ENCODE measurements around the gene CDH23. TPM values are rescaled to one million over a fixed set of nuclear protein-coding genes. Genes with fewer than 3 reads are reported as not detected.

CDH23 gene
- total and polyA plus RNA-seq, 2 experiments from 2014 or later, result 0.08 TPM; not detected in 1

- WGBS, 2 experiments (ENCODE audit: low coverage in 1 of 2, low lambda C conversion rate in 2 of 2, missing lambda C conversion rate in 2 of 2), result 68 to 71% methylated on average over 6 of the region's 6 CpGs
- Histone ChIP-seq H3K36me3 (ENCODE audit: low read depth) (no peaks in the 10 kb centered on the region), H3K9me3 (ENCODE audit: low read depth) (no peaks in the 10 kb centered on the region), H2AFZ (no peak overlapping the region), H3K4me2 (ENCODE audit: unreplicated experiment) (no peak overlapping the region), H3F3A (ENCODE audit: insufficient read depth) (no peaks in the 10 kb centered on the region), H3K27ac (no peak overlapping the region), H3K9me2 (ENCODE audit: insufficient read depth) (no peaks in the 10 kb centered on the region), H4K20me1 (ENCODE audit: insufficient read depth) (no peaks in the 10 kb centered on the region), H3K4me3 (no peak overlapping the region), H3K27me3 (replicated peaks; ENCODE audit: insufficient read depth) (no peaks in the 10 kb centered on the region), H3K4me1 (ENCODE audit: insufficient read depth) (peaks cover 8% of the 10 kb centered on the region; the same call in 1 of the 2 replicates), H3K79me2 (ENCODE audit: insufficient read depth) (no peaks in the 10 kb centered on the region), H3K9ac (no peak overlapping the region)
- in situ Hi-C loops (cut with MboI), result no loop called here
- DNase-seq, result no peak
- TF ChIP-seq EZH2phosphoT487 (IDR thresholded peaks at IDR 0.05; ENCODE audit: insufficient read depth, low read depth) (no peak), EZH2 (IDR thresholded peaks at IDR 0.05; ENCODE audit: insufficient read depth, poor library complexity, severe bottlenecking) (no peak)
These were observed 324.6 kb downstream of the CDH23 start for GRCh38 chr10:71721313-71721712.

- WGBS, 2 experiments (ENCODE audit: low coverage in 1 of 2, low lambda C conversion rate in 2 of 2, missing lambda C conversion rate in 2 of 2), result 6 to 8% methylated on average over 1 of the region's 1 CpG
- TF ChIP-seq EZH2 (IDR thresholded peaks at IDR 0.05; ENCODE audit: insufficient read depth, poor library complexity, severe bottlenecking), result no peak
- no peak for TF ChIP-seq EZH2phosphoT487 (IDR thresholded peaks at IDR 0.05; ENCODE audit: insufficient read depth, low read depth)
- H3K4me2 ChIP-seq (ENCODE audit: unreplicated experiment), result no peak overlapping the region
- H3K27me3 ChIP-seq (replicated peaks; ENCODE audit: insufficient read depth), result no peaks in the 10 kb centered on the region
- H3F3A ChIP-seq (ENCODE audit: insufficient read depth), result no peaks in the 10 kb centered on the region
- no peak overlapping the region for H3K4me3 ChIP-seq
- no peaks in the 10 kb centered on the region for H4K20me1 ChIP-seq (ENCODE audit: insufficient read depth)
- no peaks in the 10 kb centered on the region for H3K9me2 ChIP-seq (ENCODE audit: insufficient read depth)
- H3K4me1 ChIP-seq (ENCODE audit: insufficient read depth), result peaks cover 11% of the 10 kb centered on the region; the same call in 1 of the 2 replicates
- H3K9me3 ChIP-seq (ENCODE audit: low read depth), result no peaks in the 10 kb centered on the region
- no peak for DNase-seq
- no peaks in the 10 kb centered on the region for H3K79me2 ChIP-seq (ENCODE audit: insufficient read depth)
- H3K27ac ChIP-seq, result no peak overlapping the region
- no peaks in the 10 kb centered on the region for H3K36me3 ChIP-seq (ENCODE audit: low read depth)
- in situ Hi-C loops (cut with MboI), result no loop called here
- H2AFZ ChIP-seq, result no peak overlapping the region
- H3K9ac ChIP-seq, result no peak overlapping the region
These were observed 326.1 kb downstream of the CDH23 start for GRCh38 chr10:71722849-71723248.

GRCh38 chr10:71723311-71723710 lies 326.6 kb downstream of the CDH23 start:
- H3K9me3 ChIP-seq (ENCODE audit: low read depth), result no peaks in the 10 kb centered on the region
- in situ Hi-C loops (cut with MboI), result no loop called here
- H3K4me2 ChIP-seq (ENCODE audit: unreplicated experiment), result no peak overlapping the region
- H4K20me1 ChIP-seq (ENCODE audit: insufficient read depth), result no peaks in the 10 kb centered on the region
- no peak overlapping the region for H3K4me3 ChIP-seq
- H2AFZ ChIP-seq, result no peak overlapping the region
- H3K9me2 ChIP-seq (ENCODE audit: insufficient read depth), result no peaks in the 10 kb centered on the region
- H3K79me2 ChIP-seq (ENCODE audit: insufficient read depth), result no peaks in the 10 kb centered on the region
- WGBS, 2 experiments (ENCODE audit: low coverage in 1 of 2, low lambda C conversion rate in 2 of 2, missing lambda C conversion rate in 2 of 2), result 83 to 84% methylated on average over 11 of the region's 11 CpGs
- no peak overlapping the region for H3K27ac ChIP-seq
- H3K9ac ChIP-seq, result no peak overlapping the region
- DNase-seq, result no peak
- H3K36me3 ChIP-seq (ENCODE audit: low read depth), result no peaks in the 10 kb centered on the region
- H3K27me3 ChIP-seq (replicated peaks; ENCODE audit: insufficient read depth), result no peaks in the 10 kb centered on the region
- no peaks in the 10 kb centered on the region for H3F3A ChIP-seq (ENCODE audit: insufficient read depth)
- TF ChIP-seq EZH2phosphoT487 (IDR thresholded peaks at IDR 0.05; ENCODE audit: insufficient read depth, low read depth) (no peak), EZH2 (IDR thresholded peaks at IDR 0.05; ENCODE audit: insufficient read depth, poor library complexity, severe bottlenecking) (no peak)
- H3K4me1 ChIP-seq (ENCODE audit: insufficient read depth), result peaks cover 16% of the 10 kb centered on the region; the same call in 1 of the 2 replicates

- no peak overlapping the region for H3K4me2 ChIP-seq (ENCODE audit: unreplicated experiment)
These were observed 327.8 kb downstream of the CDH23 start for GRCh38 chr10:71724539-71724938.

GRCh38 chr10:71725249-71725648 lies 328.5 kb downstream of the CDH23 start:
- no peak overlapping the region for H3K27ac ChIP-seq
- TF ChIP-seq EZH2 (IDR thresholded peaks at IDR 0.05; ENCODE audit: insufficient read depth, poor library complexity, severe bottlenecking) (no peak), EZH2phosphoT487 (IDR thresholded peaks at IDR 0.05; ENCODE audit: insufficient read depth, low read depth) (no peak)
- DNase-seq, result no peak
- H3K27me3 ChIP-seq (replicated peaks; ENCODE audit: insufficient read depth), result no peaks in the 10 kb centered on the region
- H4K20me1 ChIP-seq (ENCODE audit: insufficient read depth), result no peaks in the 10 kb centered on the region
- no peaks in the 10 kb centered on the region for H3K9me2 ChIP-seq (ENCODE audit: insufficient read depth)
- no peak overlapping the region for H3K9ac ChIP-seq
- H3K9me3 ChIP-seq (ENCODE audit: low read depth), result no peaks in the 10 kb centered on the region
- H3K4me3 ChIP-seq, result no peak overlapping the region
- in situ Hi-C loops (cut with MboI), result no loop called here
- no peaks in the 10 kb centered on the region for H3K79me2 ChIP-seq (ENCODE audit: insufficient read depth)
- H3K4me1 ChIP-seq (ENCODE audit: insufficient read depth), result peaks cover 20% of the 10 kb centered on the region; the same call in 1 of the 2 replicates
- WGBS, 2 experiments (ENCODE audit: low coverage in 1 of 2, low lambda C conversion rate in 2 of 2, missing lambda C conversion rate in 2 of 2), result 93 to 96% methylated on average over 13 to 14 of the region's 14 CpGs
- H3F3A ChIP-seq (ENCODE audit: insufficient read depth), result no peaks in the 10 kb centered on the region
- no peaks in the 10 kb centered on the region for H3K36me3 ChIP-seq (ENCODE audit: low read depth)
- H2AFZ ChIP-seq, result no peak overlapping the region
- H3K4me2 ChIP-seq (ENCODE audit: unreplicated experiment), result no peak overlapping the region

More at GRCh38 chr10:71724539-71724938, 327.8 kb downstream of the CDH23 start:
- Histone ChIP-seq H3K9me3 (ENCODE audit: low read depth) (no peaks in the 10 kb centered on the region), H3K4me3 (no peak overlapping the region), H3K27ac (no peak overlapping the region), H3K9ac (no peak overlapping the region), H4K20me1 (ENCODE audit: insufficient read depth) (no peaks in the 10 kb centered on the region), H3K9me2 (ENCODE audit: insufficient read depth) (no peaks in the 10 kb centered on the region), H3K4me1 (ENCODE audit: insufficient read depth) (peaks cover 20% of the 10 kb centered on the region; the same call in 1 of the 2 replicates), H3F3A (ENCODE audit: insufficient read depth) (no peaks in the 10 kb centered on the region), H3K79me2 (ENCODE audit: insufficient read depth) (no peaks in the 10 kb centered on the region), H3K36me3 (ENCODE audit: low read depth) (no peaks in the 10 kb centered on the region), H3K27me3 (replicated peaks; ENCODE audit: insufficient read depth) (no peaks in the 10 kb centered on the region), H2AFZ (no peak overlapping the region)
- TF ChIP-seq EZH2phosphoT487 (IDR thresholded peaks at IDR 0.05; ENCODE audit: insufficient read depth, low read depth), result no peak
- no peak for TF ChIP-seq EZH2 (IDR thresholded peaks at IDR 0.05; ENCODE audit: insufficient read depth, poor library complexity, severe bottlenecking)
- DNase-seq, result no peak
- in situ Hi-C loops (cut with MboI), result no loop called here
- 90 to 93% methylated on average over 6 of the region's 6 CpGs for WGBS, 2 experiments (ENCODE audit: low coverage in 1 of 2, low lambda C conversion rate in 2 of 2, missing lambda C conversion rate in 2 of 2)

Data from GM23248 (cell line).